Neural cell (in vitro differentiated cells): ENCODE measurements around the gene CCNK. TPM values are rescaled to one million over a fixed set of nuclear protein-coding genes. Genes with fewer than 3 reads are reported as not detected.

ENCODE experiments used
- H2AFZ ChIP-seq: fragments of 200-600, 300-800 bp; sonication (generic), shearing (Covaris generic); 2 replicates; pipeline ENCODE4 v1.6.0; 2014; ENCODE audit warnings: low read depth, mild to moderate bottlenecking, antibody characterized with exemption, low read length, moderate library complexity
- H3F3A ChIP-seq: fragments of 200-600 bp; shearing (Covaris generic); 2 replicates; pipeline ENCODE4 v1.6.1; 2016; ENCODE audit warnings: mild to moderate bottlenecking, moderate library complexity, mixed read lengths, antibody characterized with exemption, low read length; ENCODE audit not compliant: insufficient read depth, poor library complexity, severe bottlenecking
- H3K27ac ChIP-seq: fragments of 200-600, 300-800 bp; sonication (generic), shearing (Covaris generic); 2 replicates; pipeline ENCODE4 v1.5.1; 2014; ENCODE audit warnings: mild to moderate bottlenecking, low read length, moderate library complexity
- H3K27me3 ChIP-seq: fragments of 300-800, 200-600 bp; sonication (generic), shearing (Covaris generic); 2 replicates; pipeline ENCODE4 v1.6.0; 2014; ENCODE audit warnings: mild to moderate bottlenecking, low read depth, low read length, moderate library complexity; ENCODE audit not compliant: insufficient read depth
- H3K36me3 ChIP-seq: fragments of 300-800, 200-600 bp; sonication (generic), shearing (Covaris generic); 2 replicates; pipeline ENCODE4 v1.5.1; 2014; ENCODE audit warnings: mild to moderate bottlenecking, antibody characterized with exemption, low read length, moderate library complexity; ENCODE audit not compliant: insufficient read depth
- H3K4me2 ChIP-seq: fragments of 300-800, 200-600 bp; sonication (generic), shearing (Covaris generic); 2 replicates; pipeline ENCODE4 v1.6.0; 2014; ENCODE audit warnings: mild to moderate bottlenecking, low read length
- H3K4me3 ChIP-seq: fragments of 300-800, 200-600 bp; sonication (generic), shearing (Covaris generic); 2 replicates; pipeline ENCODE4 v1.5.1; 2014; ENCODE audit warnings: mild to moderate bottlenecking, low read length, moderate library complexity
- H3K79me2 ChIP-seq: fragments of 200-600 bp; shearing (Covaris generic); replicated peaks from 2 replicates; pipeline ENCODE4 v1.6.0; 2014; ENCODE audit warnings: mild to moderate bottlenecking, low read length, moderate library complexity; ENCODE audit not compliant: insufficient read depth
- H3K9ac ChIP-seq: fragments of 300-800, 200-600 bp; sonication (generic), shearing (Covaris generic); 2 replicates; pipeline ENCODE4 v1.6.1; 2016; ENCODE audit warnings: mild to moderate bottlenecking, low read length, mixed read lengths
- H3K9me2 ChIP-seq: fragments of 200-600 bp; shearing (Covaris generic); 2 replicates; pipeline ENCODE4 v1.6.1; 2016; ENCODE audit warnings: mild to moderate bottlenecking, low read length, mixed read lengths; ENCODE audit not compliant: insufficient read depth
- H3K9me3 ChIP-seq: fragments of 200-600, 300-800 bp; sonication (generic), shearing (Covaris generic); 2 replicates; pipeline ENCODE4 v1.6.1; 2016; ENCODE audit warnings: mild to moderate bottlenecking, mixed run types, low read length, moderate library complexity, mixed read lengths
- H4K20me1 ChIP-seq: fragments of 200-600 bp; shearing (Covaris generic); 2 replicates; pipeline ENCODE4 v1.6.1; 2016; ENCODE audit warnings: mild to moderate bottlenecking, mixed run types; ENCODE audit not compliant: insufficient read depth
- EP300 ChIP-seq: fragments of 450-650 bp; conservative IDR thresholded peaks from 2 replicates; pipeline ENCODE4 v1.6.1; 2014; ENCODE audit warnings: antibody characterized with exemption, mild to moderate bottlenecking, moderate library complexity; ENCODE audit not compliant: poor library complexity, severe bottlenecking
- EZH2 ChIP-seq: fragments of 200-600, 300-800 bp; shearing (Covaris generic), sonication (generic); IDR thresholded peaks from 2 replicates; pipeline ENCODE4 v1.6.1; 2014; ENCODE audit warnings: antibody characterized with exemption, low read length, borderline replicate concordance, mild to moderate bottlenecking; ENCODE audit not compliant: insufficient read depth, poor library complexity, severe bottlenecking
- MXI1 ChIP-seq: fragments of 450-650 bp; conservative IDR thresholded peaks from 2 replicates; pipeline ENCODE4 v1.6.1; 2014; ENCODE audit warnings: antibody characterized with exemption, mild to moderate bottlenecking; ENCODE audit not compliant: poor library complexity, severe bottlenecking
- POLR2AphosphoS5 ChIP-seq: IDR thresholded peaks from 2 replicates; pipeline ENCODE4 v1.6.1; 2012
- RAD21 ChIP-seq: fragments of 450-650 bp; conservative IDR thresholded peaks from 2 replicates; pipeline ENCODE4 v1.6.1; 2014; ENCODE audit warnings: antibody characterized with exemption, mild to moderate bottlenecking, moderate library complexity
- SMC3 ChIP-seq: fragments of 450-650 bp; conservative IDR thresholded peaks from 2 replicates; pipeline ENCODE4 v1.6.1; 2014; ENCODE audit warnings: antibody characterized with exemption, mild to moderate bottlenecking, moderate library complexity; ENCODE audit not compliant: poor library complexity
- TAF1 ChIP-seq: IDR thresholded peaks from 2 replicates; pipeline ENCODE4 v1.6.1; 2012; ENCODE audit warnings: low read depth
- polyA plus RNA-seq: library from polyadenylated mRNA; depleted of rRNA; stranded (reverse); fragments of >200 nt; gene quantifications from 2 replicates; pipeline ENCODE4 v1.2.3, GENCODE V29; 2014
- TF ChIP-seq, protein P1 (sequence below): IDR thresholded peaks from 2 replicates; pipeline ENCODE4 v1.6.1; 2012; ENCODE audit warnings: borderline replicate concordance
- TF ChIP-seq, protein P2 (sequence below): fragments of 450-650 bp; IDR thresholded peaks from 2 replicates; pipeline ENCODE4 v1.5.1; 2014; ENCODE audit warnings: antibody characterized with exemption, mild to moderate bottlenecking, moderate library complexity; ENCODE audit not compliant: poor library complexity, severe bottlenecking

The CCNK gene
- polyA plus RNA-seq, 1 donor from 2014 or later = 11.2 TPM

DNA sequence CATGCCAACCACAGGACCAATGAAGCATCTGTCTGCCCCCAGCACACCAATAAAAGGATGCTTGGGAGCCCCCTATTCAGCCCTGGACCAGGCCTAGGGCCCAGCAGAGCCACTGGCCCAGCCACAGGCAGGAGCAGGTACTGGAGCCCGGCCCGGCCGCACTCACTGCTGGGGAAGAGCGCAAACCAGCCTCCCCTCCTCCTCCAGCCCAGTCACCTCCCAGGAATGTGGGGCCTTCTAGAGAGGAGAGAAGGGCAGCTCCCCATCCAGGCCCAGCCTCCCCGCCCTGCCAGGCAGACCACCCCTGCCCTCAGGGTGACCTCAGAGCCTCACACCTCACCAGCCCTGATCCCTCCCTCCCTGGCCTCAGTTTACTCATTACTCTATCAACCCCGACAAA lies 56.2 kb downstream of the CCNK start:
- no peaks in the 10 kb centered on the region for H3K9me3 ChIP-seq
- H2AFZ ChIP-seq = no peak overlapping the region
- H3K27ac ChIP-seq = no peak overlapping the region
- no peak overlapping the region for H3K9ac ChIP-seq
- H3K9me2 ChIP-seq = no peaks in the 10 kb centered on the region
- H3F3A ChIP-seq = no peaks in the 10 kb centered on the region
- H4K20me1 ChIP-seq = no peaks in the 10 kb centered on the region
- no peaks in the 10 kb centered on the region for H3K36me3 ChIP-seq
- no peaks in the 10 kb centered on the region for H3K27me3 ChIP-seq
- no peak overlapping the region for H3K4me2 ChIP-seq
- no peak overlapping the region for H3K4me3 ChIP-seq
- TF ChIP-seq EZH2 (no peak), RAD21 (no peak), MXI1 (no peak), EP300 (no peak), TAF1 (no peak), SMC3 (no peak), POLR2AphosphoS5 (no peak)
- TF ChIP-seq, protein P1, sequence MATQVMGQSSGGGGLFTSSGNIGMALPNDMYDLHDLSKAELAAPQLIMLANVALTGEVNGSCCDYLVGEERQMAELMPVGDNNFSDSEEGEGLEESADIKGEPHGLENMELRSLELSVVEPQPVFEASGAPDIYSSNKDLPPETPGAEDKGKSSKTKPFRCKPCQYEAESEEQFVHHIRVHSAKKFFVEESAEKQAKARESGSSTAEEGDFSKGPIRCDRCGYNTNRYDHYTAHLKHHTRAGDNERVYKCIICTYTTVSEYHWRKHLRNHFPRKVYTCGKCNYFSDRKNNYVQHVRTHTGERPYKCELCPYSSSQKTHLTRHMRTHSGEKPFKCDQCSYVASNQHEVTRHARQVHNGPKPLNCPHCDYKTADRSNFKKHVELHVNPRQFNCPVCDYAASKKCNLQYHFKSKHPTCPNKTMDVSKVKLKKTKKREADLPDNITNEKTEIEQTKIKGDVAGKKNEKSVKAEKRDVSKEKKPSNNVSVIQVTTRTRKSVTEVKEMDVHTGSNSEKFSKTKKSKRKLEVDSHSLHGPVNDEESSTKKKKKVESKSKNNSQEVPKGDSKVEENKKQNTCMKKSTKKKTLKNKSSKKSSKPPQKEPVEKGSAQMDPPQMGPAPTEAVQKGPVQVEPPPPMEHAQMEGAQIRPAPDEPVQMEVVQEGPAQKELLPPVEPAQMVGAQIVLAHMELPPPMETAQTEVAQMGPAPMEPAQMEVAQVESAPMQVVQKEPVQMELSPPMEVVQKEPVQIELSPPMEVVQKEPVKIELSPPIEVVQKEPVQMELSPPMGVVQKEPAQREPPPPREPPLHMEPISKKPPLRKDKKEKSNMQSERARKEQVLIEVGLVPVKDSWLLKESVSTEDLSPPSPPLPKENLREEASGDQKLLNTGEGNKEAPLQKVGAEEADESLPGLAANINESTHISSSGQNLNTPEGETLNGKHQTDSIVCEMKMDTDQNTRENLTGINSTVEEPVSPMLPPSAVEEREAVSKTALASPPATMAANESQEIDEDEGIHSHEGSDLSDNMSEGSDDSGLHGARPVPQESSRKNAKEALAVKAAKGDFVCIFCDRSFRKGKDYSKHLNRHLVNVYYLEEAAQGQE = no peak
- TF ChIP-seq, protein P2, sequence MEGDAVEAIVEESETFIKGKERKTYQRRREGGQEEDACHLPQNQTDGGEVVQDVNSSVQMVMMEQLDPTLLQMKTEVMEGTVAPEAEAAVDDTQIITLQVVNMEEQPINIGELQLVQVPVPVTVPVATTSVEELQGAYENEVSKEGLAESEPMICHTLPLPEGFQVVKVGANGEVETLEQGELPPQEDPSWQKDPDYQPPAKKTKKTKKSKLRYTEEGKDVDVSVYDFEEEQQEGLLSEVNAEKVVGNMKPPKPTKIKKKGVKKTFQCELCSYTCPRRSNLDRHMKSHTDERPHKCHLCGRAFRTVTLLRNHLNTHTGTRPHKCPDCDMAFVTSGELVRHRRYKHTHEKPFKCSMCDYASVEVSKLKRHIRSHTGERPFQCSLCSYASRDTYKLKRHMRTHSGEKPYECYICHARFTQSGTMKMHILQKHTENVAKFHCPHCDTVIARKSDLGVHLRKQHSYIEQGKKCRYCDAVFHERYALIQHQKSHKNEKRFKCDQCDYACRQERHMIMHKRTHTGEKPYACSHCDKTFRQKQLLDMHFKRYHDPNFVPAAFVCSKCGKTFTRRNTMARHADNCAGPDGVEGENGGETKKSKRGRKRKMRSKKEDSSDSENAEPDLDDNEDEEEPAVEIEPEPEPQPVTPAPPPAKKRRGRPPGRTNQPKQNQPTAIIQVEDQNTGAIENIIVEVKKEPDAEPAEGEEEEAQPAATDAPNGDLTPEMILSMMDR = no peak
- peaks cover 6% of the 10 kb centered on the region for H3K79me2 ChIP-seq

DNA sequence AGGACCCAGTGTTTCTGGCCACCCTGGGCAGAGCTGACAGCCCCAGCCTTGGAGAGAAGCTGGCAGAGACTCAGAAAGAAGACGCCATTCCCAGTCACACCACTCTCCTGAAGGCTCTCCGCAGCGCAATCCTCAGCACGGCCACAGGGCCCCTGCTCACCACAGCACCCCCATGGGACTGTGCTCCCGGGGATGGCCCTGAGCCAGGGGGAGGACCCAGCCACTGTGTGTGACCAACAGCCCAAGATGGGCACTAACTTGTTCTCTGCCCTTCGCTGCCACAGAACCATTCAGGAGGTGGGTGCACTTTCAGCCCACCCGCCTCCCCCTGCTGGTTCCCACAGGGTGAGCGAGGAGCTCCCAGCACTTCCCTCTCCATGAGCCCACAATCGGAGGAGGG lies 57.1 kb downstream of the CCNK start:
- no peaks in the 10 kb centered on the region for H3K9me2 ChIP-seq
- no peak overlapping the region for H3K27ac ChIP-seq
- H3F3A ChIP-seq = no peaks in the 10 kb centered on the region
- H3K79me2 ChIP-seq = peaks cover 12% of the 10 kb centered on the region
- no peak overlapping the region for H3K4me3 ChIP-seq
- no peak overlapping the region for H3K4me2 ChIP-seq
- no peaks in the 10 kb centered on the region for H3K27me3 ChIP-seq
- TF ChIP-seq POLR2AphosphoS5 (no peak), EP300 (no peak), TAF1 (no peak), MXI1 (no peak), SMC3 (no peak), RAD21 (no peak), EZH2 (no peak)
- TF ChIP-seq, protein P1 = no peak
- TF ChIP-seq, protein P2 = no peak
- no peak overlapping the region for H2AFZ ChIP-seq
- H4K20me1 ChIP-seq = no peaks in the 10 kb centered on the region
- no peaks in the 10 kb centered on the region for H3K9me3 ChIP-seq
- no peaks in the 10 kb centered on the region for H3K36me3 ChIP-seq
- no peak overlapping the region for H3K9ac ChIP-seq
